WERI-Rb-1 (cell line): ENCODE measurements around the gene SPEG.

Source experiments
- DNase-seq: peaks from one replicate; pipeline ENCODE4 v3.0.0-alpha.2; 2020
- H3K27ac ChIP-seq: fragments of 250-450 bp; sonication (Bioruptor Pico); 2 replicates; pipeline ENCODE4 v1.5.1; 2020; ENCODE audit warnings: mild to moderate bottlenecking, moderate library complexity
- H3K27me3 ChIP-seq: fragments of 250-450 bp; sonication (Bioruptor Pico); 2 replicates; pipeline ENCODE4 v1.5.1; 2021; ENCODE audit warnings: mild to moderate bottlenecking, low read depth, moderate library complexity; ENCODE audit not compliant: insufficient read depth, severe bottlenecking
- H3K36me3 ChIP-seq: fragments of 250-450 bp; sonication (Bioruptor Pico); 2 replicates; pipeline ENCODE4 v1.5.1; 2020; ENCODE audit warnings: mild to moderate bottlenecking, moderate library complexity
- H3K4me3 ChIP-seq: 2 replicates; pipeline ENCODE4 v1.5.1; 2011; ENCODE audit warnings: low read depth, mild to moderate bottlenecking, control low read depth, low read length
- H3K9me3 ChIP-seq: fragments of 250-450 bp; sonication (Bioruptor Pico); 2 replicates; pipeline ENCODE4 v1.5.1; 2021; ENCODE audit warnings: mild to moderate bottlenecking, moderate library complexity; ENCODE audit not compliant: severe bottlenecking
- CTCF ChIP-seq: IDR thresholded peaks from 2 replicates; pipeline ENCODE4 v1.5.1; 2011; ENCODE audit warnings: low read depth, mild to moderate bottlenecking, control low read depth, inconsistent platforms, low read length

SPEG gene

DNA sequence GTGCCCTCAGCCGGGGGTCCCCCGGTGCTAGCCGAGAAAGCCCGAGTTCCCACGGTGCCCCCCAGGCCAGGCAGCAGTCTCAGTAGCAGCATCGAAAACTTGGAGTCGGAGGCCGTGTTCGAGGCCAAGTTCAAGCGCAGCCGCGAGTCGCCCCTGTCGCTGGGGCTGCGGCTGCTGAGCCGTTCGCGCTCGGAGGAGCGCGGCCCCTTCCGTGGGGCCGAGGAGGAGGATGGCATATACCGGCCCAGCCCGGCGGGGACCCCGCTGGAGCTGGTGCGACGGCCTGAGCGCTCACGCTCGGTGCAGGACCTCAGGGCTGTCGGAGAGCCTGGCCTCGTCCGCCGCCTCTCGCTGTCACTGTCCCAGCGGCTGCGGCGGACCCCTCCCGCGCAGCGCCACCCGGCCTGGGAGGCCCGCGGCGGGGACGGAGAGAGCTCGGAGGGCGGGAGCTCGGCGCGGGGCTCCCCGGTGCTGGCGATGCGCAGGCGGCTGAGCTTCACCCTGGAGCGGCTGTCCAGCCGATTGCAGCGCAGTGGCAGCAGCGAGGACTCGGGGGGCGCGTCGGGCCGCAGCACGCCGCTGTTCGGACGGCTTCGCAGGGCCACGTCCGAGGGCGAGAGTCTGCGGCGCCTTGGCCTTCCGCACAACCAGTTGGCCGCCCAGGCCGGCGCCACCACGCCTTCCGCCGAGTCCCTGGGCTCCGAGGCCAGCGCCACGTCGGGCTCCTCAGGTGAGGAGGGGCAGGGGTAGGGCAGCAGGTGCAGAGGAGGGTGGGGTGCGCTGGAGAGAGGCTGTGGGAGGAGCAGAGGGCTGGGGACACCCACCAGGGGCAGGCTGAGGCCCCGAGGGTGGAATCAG, 49.9 kb downstream of the SPEG start:
- Histone ChIP-seq H3K27ac (no peak overlapping the region), H3K4me3 (no peak overlapping the region), H3K36me3 (no peaks in the 10 kb centered on the region), H3K9me3 (no peaks in the 10 kb centered on the region), H3K27me3 (no peaks in the 10 kb centered on the region)
- TF ChIP-seq CTCF, result no peak
- no peak for DNase-seq

DNA sequence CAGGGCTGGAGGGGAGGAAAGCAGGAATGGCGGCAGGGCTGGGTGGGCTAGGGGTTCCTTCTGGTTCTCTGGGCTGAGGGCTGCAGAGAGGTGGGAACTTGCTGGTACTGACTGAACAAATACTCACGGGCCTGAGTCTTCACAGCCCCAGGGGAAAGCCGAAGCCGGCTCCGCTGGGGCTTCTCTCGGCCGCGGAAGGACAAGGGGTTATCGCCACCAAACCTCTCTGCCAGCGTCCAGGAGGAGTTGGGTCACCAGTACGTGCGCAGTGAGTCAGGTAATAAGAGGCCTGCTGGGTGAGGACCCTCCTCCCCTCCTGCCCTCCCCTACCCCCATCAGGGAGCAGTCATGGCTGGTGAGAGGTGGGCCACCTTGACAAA, 50.5 kb downstream of the SPEG start:
- TF ChIP-seq CTCF, result no peak
- H3K4me3 ChIP-seq, result no peak overlapping the region
- no peak for DNase-seq
- no peaks in the 10 kb centered on the region for H3K27me3 ChIP-seq
- H3K27ac ChIP-seq, result no peak overlapping the region
- H3K9me3 ChIP-seq, result no peaks in the 10 kb centered on the region
- H3K36me3 ChIP-seq, result no peaks in the 10 kb centered on the region

DNA sequence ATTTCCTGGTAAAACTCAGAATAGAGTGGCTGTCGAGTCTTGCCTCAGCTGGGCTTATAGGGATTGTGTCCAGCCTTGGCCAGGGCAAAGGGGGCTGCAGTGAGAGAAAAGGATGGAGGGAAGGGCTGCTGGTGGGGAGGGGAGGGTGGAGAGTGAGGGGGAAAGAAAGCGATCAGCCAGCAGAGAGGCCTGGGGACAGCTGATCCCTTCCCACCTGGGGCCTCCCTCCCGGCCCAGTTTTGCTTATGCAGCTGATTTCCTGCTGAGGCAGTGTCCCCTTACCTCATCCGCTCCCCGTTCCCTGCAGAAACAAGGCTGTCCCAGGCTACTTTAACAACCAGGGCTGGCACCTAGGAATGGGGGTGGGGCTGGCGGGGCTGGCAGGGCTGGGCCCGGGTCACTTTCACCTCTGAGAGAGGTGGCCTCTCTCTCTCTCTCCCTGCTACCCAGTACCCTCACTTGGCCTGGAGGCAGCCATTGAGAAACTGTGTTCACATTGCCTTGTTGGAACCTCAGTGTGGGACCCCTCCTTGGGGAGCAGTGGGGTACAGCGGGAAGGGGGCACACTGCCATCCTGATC, 51.8 kb downstream of the SPEG start:
- H3K4me3 ChIP-seq, result no peak overlapping the region
- no peak for TF ChIP-seq CTCF

DNA sequence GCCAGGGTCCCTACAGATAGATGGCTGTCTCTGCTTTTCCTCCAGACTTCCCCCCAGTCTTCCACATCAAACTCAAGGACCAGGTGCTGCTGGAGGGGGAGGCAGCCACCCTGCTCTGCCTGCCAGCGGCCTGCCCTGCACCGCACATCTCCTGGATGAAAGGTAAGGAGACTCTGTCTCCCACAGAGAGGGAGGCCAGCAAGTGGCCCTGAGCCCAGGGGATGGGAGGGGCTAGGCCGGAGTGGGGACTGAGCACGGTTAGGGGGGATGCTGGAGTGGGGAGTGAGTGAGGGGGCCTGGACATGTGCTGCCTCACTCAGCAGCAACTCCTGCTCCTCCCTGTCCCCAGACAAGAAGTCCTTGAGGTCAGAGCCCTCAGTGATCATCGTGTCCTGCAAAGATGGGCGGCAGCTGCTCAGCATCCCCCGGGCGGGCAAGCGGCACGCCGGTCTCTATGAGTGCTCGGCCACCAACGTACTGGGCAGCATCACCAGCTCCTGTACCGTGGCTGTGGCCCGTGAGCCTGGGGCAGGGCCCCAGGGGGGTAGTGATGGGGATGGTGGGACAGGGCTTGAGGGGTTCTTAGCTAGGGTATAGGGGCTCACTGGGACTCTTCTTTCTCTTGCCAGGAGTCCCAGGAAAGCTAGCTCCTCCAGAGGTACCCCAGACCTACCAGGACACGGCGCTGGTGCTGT, 53.7 kb downstream of the SPEG start:
- Histone ChIP-seq H3K36me3 (no peaks in the 10 kb centered on the region), H3K27ac (no peak overlapping the region), H3K27me3 (no peaks in the 10 kb centered on the region), H3K9me3 (no peaks in the 10 kb centered on the region), H3K4me3 (no peak overlapping the region)
- no peak for TF ChIP-seq CTCF
- DNase-seq, result no peak

More for the DNA sequence above, 51.8 kb downstream of the SPEG start:
- Histone ChIP-seq H3K27me3 (no peaks in the 10 kb centered on the region), H3K27ac (peak overlapping the region; percentile 34), H3K36me3 (no peaks in the 10 kb centered on the region), H3K9me3 (no peaks in the 10 kb centered on the region)
- DNase-seq, result peak; percentile 73

GRCh38 chr2:219488844-219489194, 54.2 kb downstream of the SPEG start:
- Histone ChIP-seq H3K27me3 (no peaks in the 10 kb centered on the region), H3K27ac (no peak overlapping the region), H3K4me3 (no peak overlapping the region), H3K9me3 (no peaks in the 10 kb centered on the region), H3K36me3 (no peaks in the 10 kb centered on the region)
- TF ChIP-seq CTCF, result no peak
- no peak for DNase-seq
